22Rv1 (cell line): ENCODE data around the gene CAMKK2.
"Not testable (repeated sequence)": the region's sequence is repeated elsewhere in the genome, so short reads cannot be mapped to it uniquely, and the experiment has no call there.

Source experiments
- ZFX ChIP-seq: fragments of 450-650 bp; IDR thresholded peaks from 2 replicates; pipeline ENCODE4 v1.6.1; 2017; ENCODE audit warnings: antibody characterized with exemption, borderline replicate concordance
- TF ChIP-seq, protein P1 (sequence below): fragments of 450-650 bp; IDR thresholded peaks from 2 replicates; pipeline ENCODE4 v1.5.1; 2017; ENCODE audit warnings: mild to moderate bottlenecking

- TF ChIP-seq, protein P1, sequence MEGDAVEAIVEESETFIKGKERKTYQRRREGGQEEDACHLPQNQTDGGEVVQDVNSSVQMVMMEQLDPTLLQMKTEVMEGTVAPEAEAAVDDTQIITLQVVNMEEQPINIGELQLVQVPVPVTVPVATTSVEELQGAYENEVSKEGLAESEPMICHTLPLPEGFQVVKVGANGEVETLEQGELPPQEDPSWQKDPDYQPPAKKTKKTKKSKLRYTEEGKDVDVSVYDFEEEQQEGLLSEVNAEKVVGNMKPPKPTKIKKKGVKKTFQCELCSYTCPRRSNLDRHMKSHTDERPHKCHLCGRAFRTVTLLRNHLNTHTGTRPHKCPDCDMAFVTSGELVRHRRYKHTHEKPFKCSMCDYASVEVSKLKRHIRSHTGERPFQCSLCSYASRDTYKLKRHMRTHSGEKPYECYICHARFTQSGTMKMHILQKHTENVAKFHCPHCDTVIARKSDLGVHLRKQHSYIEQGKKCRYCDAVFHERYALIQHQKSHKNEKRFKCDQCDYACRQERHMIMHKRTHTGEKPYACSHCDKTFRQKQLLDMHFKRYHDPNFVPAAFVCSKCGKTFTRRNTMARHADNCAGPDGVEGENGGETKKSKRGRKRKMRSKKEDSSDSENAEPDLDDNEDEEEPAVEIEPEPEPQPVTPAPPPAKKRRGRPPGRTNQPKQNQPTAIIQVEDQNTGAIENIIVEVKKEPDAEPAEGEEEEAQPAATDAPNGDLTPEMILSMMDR = not testable (repeated sequence)
- not testable (repeated sequence) for TF ChIP-seq ZFX
These were observed 13.6 kb downstream of the CAMKK2 start for GRCh38 chr12:121282910-121283309.
